Right ventricle myocardium superior (tissue), 1 donor: Measurements from ENCODE around the gene THYN1. TPM values are rescaled to one million over a fixed set of nuclear protein-coding genes. Genes with fewer than 3 reads are reported as not detected.

Source experiments
- total RNA-seq: library from RNA; stranded (reverse); fragmentation: NEBNext Ultra II Directional; extraction: Animal tissue kit (Norgen Biotek cat#: 25700); gene quantifications from one replicate; pipeline ENCODE4 v1.2.1, GENCODE V29; 2021
- donor health status: DM: no; HTN: yes; CAD: no; lungs with severe emphysema.

THYN1 gene
- total RNA-seq, 1 donor from 2014 or later, result 35.4 TPM

Other genes starting within 250 kb of the THYN1 start
- gene JAM3, start 184.3 kb downstream of the THYN1 start, total RNA-seq, result 23.1 TPM
- 11.1 TPM for gene NCAPD3, start 29.4 kb downstream of the THYN1 start, total RNA-seq
- 38.8 TPM for gene VPS26B, start 28.7 kb downstream of the THYN1 start, total RNA-seq
- 37.6 TPM for gene ACAD8, start 216 bp upstream of the THYN1 start, total RNA-seq
- gene GLB1L3, start 23.0 kb upstream of the THYN1 start, total RNA-seq, result not detected
- gene GLB1L2, start 78.6 kb upstream of the THYN1 start, total RNA-seq, result 0.30 TPM
- 0.11 TPM for gene B3GAT1, start 158.9 kb upstream of the THYN1 start, total RNA-seq